K562 (cell line): Measurements from ENCODE around the gene MN1. TPM values are rescaled to one million over a fixed set of nuclear protein-coding genes. Genes with fewer than 3 reads are reported as not detected.

Experiments
- SMAD2 ChIP-seq: fragments of 150-350 bp; IDR thresholded peaks from 2 replicates; pipeline ENCODE4 v1.6.1; 2014; ENCODE audit warnings: low read depth, mild to moderate bottlenecking, low read length
- ZKSCAN1 ChIP-seq: fragments of 150-350 bp; IDR thresholded peaks from 2 replicates; pipeline ENCODE4 v1.6.1; 2016; ENCODE audit warnings: low read depth, low read length
- polyA plus RNA-seq, 8 experiments: library from polyadenylated mRNA; depleted of rRNA in 4 of 8; stranded (reverse) in 5 of 8; unstranded in 3 of 8; fragments of >200 nt; fragmentation: Nextera tagmentation in 2 of 8; fragmentation: Illumina TruSeq in 1 of 8; extraction: Ambion mirVana in 2 of 8; extraction: Trizol in 1 of 8; gene quantifications; 2 replicates each; pipeline versions ENCODE4 v1.2.1 to v1.2.3, GENCODE V29; 2011 to 2014; ENCODE audit warnings: inconsistent platforms in 1 of 8, missing spikeins in 1 of 8
- total RNA-seq, 7 experiments: library from RNA; depleted of rRNA in 6 of 7; stranded (reverse); fragments of >200 nt in 6 of 7; fragmentation: Illumina TruSeq in 2 of 7; extraction: Trizol in 2 of 7; gene quantifications; 2 replicates each; pipeline versions ENCODE4 v1.2.1 to v1.2.3, GENCODE V29; 2011 to 2021; ENCODE audit warnings: low replicate concordance in 1 of 7
- TF ChIP-seq, protein P1 (sequence below): fragments of 450-650 bp; IDR thresholded peaks from 2 replicates; pipeline ENCODE4 v1.6.1; 2017; ENCODE audit warnings: antibody characterized with exemption, mild to moderate bottlenecking
- TF ChIP-seq, protein P2 (sequence below): fragments of 250-450 bp; sonication (Bioruptor Pico); IDR thresholded peaks from 2 replicates; pipeline ENCODE4 v1.8.0; 2022; ENCODE audit warnings: moderate library complexity, mild to moderate bottlenecking, inconsistent platforms

The MN1 gene
- total and polyA plus RNA-seq, 9 of the 15 experiments (the other 6 are each of a cell fraction or from before 2014, with no cell fraction given) = under 0.01 to 0.05 (median 0.03) TPM; not detected in 5

GRCh38 chr22:27751277-27752070 is 50.1 kb downstream of the MN1 start (continued):
- TF ChIP-seq, protein P1, sequence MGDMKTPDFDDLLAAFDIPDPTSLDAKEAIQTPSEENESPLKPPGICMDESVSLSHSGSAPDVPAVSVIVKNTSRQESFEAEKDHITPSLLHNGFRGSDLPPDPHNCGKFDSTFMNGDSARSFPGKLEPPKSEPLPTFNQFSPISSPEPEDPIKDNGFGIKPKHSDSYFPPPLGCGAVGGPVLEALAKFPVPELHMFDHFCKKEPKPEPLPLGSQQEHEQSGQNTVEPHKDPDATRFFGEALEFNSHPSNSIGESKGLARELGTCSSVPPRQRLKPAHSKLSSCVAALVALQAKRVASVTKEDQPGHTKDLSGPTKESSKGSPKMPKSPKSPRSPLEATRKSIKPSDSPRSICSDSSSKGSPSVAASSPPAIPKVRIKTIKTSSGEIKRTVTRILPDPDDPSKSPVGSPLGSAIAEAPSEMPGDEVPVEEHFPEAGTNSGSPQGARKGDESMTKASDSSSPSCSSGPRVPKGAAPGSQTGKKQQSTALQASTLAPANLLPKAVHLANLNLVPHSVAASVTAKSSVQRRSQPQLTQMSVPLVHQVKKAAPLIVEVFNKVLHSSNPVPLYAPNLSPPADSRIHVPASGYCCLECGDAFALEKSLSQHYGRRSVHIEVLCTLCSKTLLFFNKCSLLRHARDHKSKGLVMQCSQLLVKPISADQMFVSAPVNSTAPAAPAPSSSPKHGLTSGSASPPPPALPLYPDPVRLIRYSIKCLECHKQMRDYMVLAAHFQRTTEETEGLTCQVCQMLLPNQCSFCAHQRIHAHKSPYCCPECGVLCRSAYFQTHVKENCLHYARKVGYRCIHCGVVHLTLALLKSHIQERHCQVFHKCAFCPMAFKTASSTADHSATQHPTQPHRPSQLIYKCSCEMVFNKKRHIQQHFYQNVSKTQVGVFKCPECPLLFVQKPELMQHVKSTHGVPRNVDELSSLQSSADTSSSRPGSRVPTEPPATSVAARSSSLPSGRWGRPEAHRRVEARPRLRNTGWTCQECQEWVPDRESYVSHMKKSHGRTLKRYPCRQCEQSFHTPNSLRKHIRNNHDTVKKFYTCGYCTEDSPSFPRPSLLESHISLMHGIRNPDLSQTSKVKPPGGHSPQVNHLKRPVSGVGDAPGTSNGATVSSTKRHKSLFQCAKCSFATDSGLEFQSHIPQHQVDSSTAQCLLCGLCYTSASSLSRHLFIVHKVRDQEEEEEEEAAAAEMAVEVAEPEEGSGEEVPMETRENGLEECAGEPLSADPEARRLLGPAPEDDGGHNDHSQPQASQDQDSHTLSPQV = no peak
- TF ChIP-seq ZKSCAN1 = no peak
- TF ChIP-seq SMAD2 = no peak
- TF ChIP-seq, protein P2, sequence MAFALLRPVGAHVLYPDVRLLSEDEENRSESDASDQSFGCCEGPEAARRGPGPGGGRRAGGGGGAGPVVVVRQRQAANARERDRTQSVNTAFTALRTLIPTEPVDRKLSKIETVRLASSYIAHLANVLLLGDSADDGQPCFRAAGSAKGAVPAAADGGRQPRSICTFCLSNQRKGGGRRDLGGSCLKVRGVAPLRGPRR = no peak
